ENCODE measurements around the gene AEN. TPM values are rescaled to one million over a fixed set of nuclear protein-coding genes. Genes with fewer than 3 reads are reported as not detected.

Gene AEN
- total RNA-seq, 1 experiment from 2014 or later = 36.2 TPM

- Histone ChIP-seq H3K4me3 (replicated peaks in 1 of 2; ENCODE audit: low read depth in 1 of 2, low read length in 2 of 2) (no peak overlapping the region), H3K4me2 (ENCODE audit: low read length) (no peak overlapping the region), H3K4me1 (ENCODE audit: control insufficient read depth in 1 of 2, insufficient read depth in 2 of 2, low read length in 2 of 2) (peaks cover 0 to 9% of the 10 kb centered on the region in 2 experiments; a peak in 2 of 4 replicates), H3K36me3 (ENCODE audit: control insufficient read depth in 1 of 2, insufficient read depth in 2 of 2, low read length in 2 of 2) (no peaks in the 10 kb centered on the region), H3K9me2 (ENCODE audit: insufficient read depth) (no peaks in the 10 kb centered on the region), H3K27me3 (ENCODE audit: insufficient read depth, low read length) (peaks cover 13% of the 10 kb centered on the region), H3K9me3 (ENCODE audit: control insufficient read depth in 1 of 2, insufficient read depth in 1 of 2, low read depth in 1 of 2, low read length in 2 of 2) (no peaks in the 10 kb centered on the region), H3K9ac (ENCODE audit: low read length) (no peak overlapping the region), H3K27ac (ENCODE audit: low read depth, low read length) (no peak overlapping the region), H3K79me2 (ENCODE audit: insufficient read depth, low read length) (no peaks in the 10 kb centered on the region), H4K20me1 (ENCODE audit: insufficient read depth) (no peaks in the 10 kb centered on the region), H2AFZ (ENCODE audit: low read depth, low read length, poor library complexity, severe bottlenecking) (no peak overlapping the region)
- ChIA-PET CTCF (no interaction called here), POLR2A (no interaction called here), RAD21 (ENCODE audit: low non-redundant PET in 1 of 2, low total read pairs in 2 of 2, uncharacterized antibody in 2 of 2, unreplicated experiment in 2 of 2) (no interaction called here)
- intact Hi-C loops (cut with micrococcal nuclease) = no loop called here
- no peak for TF ChIP-seq ZBTB33 (IDR thresholded peaks at IDR 0.05; ENCODE audit: extremely low read depth, insufficient replicate concordance, low read length)
- no peak for TF ChIP-seq CBX3 (IDR thresholded peaks at IDR 0.05; ENCODE audit: low read depth)
- no peak for TF ChIP-seq FOSL1 (IDR thresholded peaks at IDR 0.05; ENCODE audit: low read depth)
- no peak for TF ChIP-seq EZH2 (IDR thresholded peaks at IDR 0.05)
- no peak for TF ChIP-seq ZFX (IDR thresholded peaks at IDR 0.05)
- no peak for TF ChIP-seq MAX (IDR thresholded peaks at IDR 0.05)
- no peak for TF ChIP-seq SP1 (IDR thresholded peaks at IDR 0.05; ENCODE audit: low read depth)
- TF ChIP-seq CTCF (IDR thresholded peaks at IDR 0.05 in 2 of 3, conservative IDR thresholded peaks at IDR 0.05 in 1 of 3; ENCODE audit: borderline replicate concordance in 1 of 3, insufficient read depth in 1 of 3, low read depth in 2 of 3, low read length in 2 of 3) = no peak
- no peak for TF ChIP-seq REST (IDR thresholded peaks at IDR 0.05; ENCODE audit: low read depth)
- TF ChIP-seq YY1 (IDR thresholded peaks at IDR 0.05; ENCODE audit: extremely low read depth, insufficient replicate concordance, low read depth, low read length) = no peak
- no peak for TF ChIP-seq RAD21 (IDR thresholded peaks at IDR 0.05; ENCODE audit: low read depth)
- no peak for TF ChIP-seq POLR2A (IDR thresholded peaks at IDR 0.05; ENCODE audit: borderline replicate concordance, extremely low read depth, insufficient read depth, insufficient read length)
- no peak for TF ChIP-seq SIN3A (IDR thresholded peaks at IDR 0.05; ENCODE audit: low read depth)
- no peak for TF ChIP-seq CEBPB (IDR thresholded peaks at IDR 0.05; ENCODE audit: low read depth)
- DNase-seq (ENCODE audit: low read depth, low spot score) (no peak), ATAC-seq (no peak)
- BruUV-seq (replicated peaks) = no TSS peak
These were observed 30.4 kb upstream of the AEN start for GRCh38 chr15:88590759-88591158.
